IMR-90 (cell line): ENCODE results near the gene OR2H2. TPM values are rescaled to one million over a fixed set of nuclear protein-coding genes. Genes with fewer than 3 reads are reported as not detected.

Source experiments
- ATAC-seq: fragments of 200-7000 bp; cut with Tn5 transposase; 2 replicates; pipeline ENCODE4 v1.9.1; 2020; ENCODE audit warnings: low read depth, mild to moderate bottlenecking, moderate library complexity
- BruUV-seq: library from RNA; stranded (reverse); fragments of 400-500 nt; replicated peaks from 2 replicates; lab custom pipeline; 2021; lab: Mats Ljungman, UMichigan
- CTCF ChIA-PET: fragments of 300-600 bp; formaldehyde crosslinking; extraction: SDS; loops from one replicate; lab custom pipeline; 2021; ENCODE audit warnings: antibody characterized with exemption; lab: Yijun Ruan, JAX
- POLR2A ChIA-PET: fragments of 300-600 bp; sonication (Branson Sonifier 250); formaldehyde crosslinking; loops from one replicate; lab custom pipeline; 2022; ENCODE audit warnings: antibody characterized with exemption; ENCODE audit not compliant: unreplicated experiment; lab: Charles Lee
- DNase-seq: peaks from one replicate; pipeline ENCODE4 v3.0.0; 2013
- H2AFZ ChIP-seq: replicated peaks from 2 replicates; pipeline ENCODE3; 2013; ENCODE audit warnings: low read length, mild to moderate bottlenecking; ENCODE audit not compliant: poor library complexity
- H2AK5ac ChIP-seq: 2 replicates; pipeline ENCODE4 v1.6.1; 2013; ENCODE audit warnings: low read depth, low read length, inconsistent platforms
- H2AK9ac ChIP-seq: replicated peaks from 2 replicates; pipeline ENCODE3; 2013; ENCODE audit warnings: mild to moderate bottlenecking, low read depth, low read length, moderate library complexity; ENCODE audit not compliant: poor library complexity
- H2BK120ac ChIP-seq: 2 replicates; pipeline ENCODE4 v1.6.1; 2013; ENCODE audit warnings: low read depth, low read length, inconsistent platforms
- H2BK15ac ChIP-seq: 3 replicates; pipeline ENCODE4 v1.6.1; 2013; ENCODE audit warnings: low read depth, low read length, inconsistent platforms
- H2BK20ac ChIP-seq: 2 replicates; pipeline ENCODE4 v1.6.1; 2013; ENCODE audit warnings: low read depth, mild to moderate bottlenecking, inconsistent platforms, low read length, moderate library complexity
- H2BK5ac ChIP-seq: 2 replicates; pipeline ENCODE4 v1.6.1; 2013; ENCODE audit warnings: mild to moderate bottlenecking, low read depth, low read length, inconsistent platforms; ENCODE audit not compliant: poor library complexity, severe bottlenecking
- H3K14ac ChIP-seq: replicated peaks from 2 replicates; pipeline ENCODE4 v1.6.1; 2013; ENCODE audit warnings: low read depth, low read length, inconsistent platforms
- H3K18ac ChIP-seq: 2 replicates; pipeline ENCODE4 v1.6.1; 2013; ENCODE audit warnings: low read depth, low read length, control low read depth
- H3K23ac ChIP-seq: 2 replicates; pipeline ENCODE4 v1.6.1; 2013; ENCODE audit warnings: low read depth, low read length, inconsistent platforms
- H3K27ac ChIP-seq: 2 replicates; pipeline ENCODE4 v1.5.1; 2013; ENCODE audit warnings: mild to moderate bottlenecking, control low read depth, low read length; ENCODE audit not compliant: insufficient read depth
- H3K27me3 ChIP-seq: 2 replicates; pipeline ENCODE4 v1.6.1; 2013; ENCODE audit warnings: low read length; ENCODE audit not compliant: control insufficient read depth, insufficient read depth
- H3K36me3 ChIP-seq: 2 replicates; pipeline ENCODE4 v1.6.1; 2013; ENCODE audit warnings: low read length, mixed read lengths; ENCODE audit not compliant: control insufficient read depth, insufficient read depth
- H3K4ac ChIP-seq: 2 replicates; pipeline ENCODE4 v1.6.1; 2013; ENCODE audit warnings: low read depth, low read length, inconsistent platforms
- H3K4me1 ChIP-seq: 2 replicates; pipeline ENCODE4 v1.6.1; 2013; ENCODE audit warnings: low read length, mixed read lengths; ENCODE audit not compliant: control insufficient read depth, insufficient read depth
- H3K4me2 ChIP-seq: 2 replicates; pipeline ENCODE4 v1.6.1; 2013; ENCODE audit warnings: low read depth, mild to moderate bottlenecking, control low read depth, low read length, moderate library complexity
- H3K4me3 ChIP-seq: 2 replicates; pipeline ENCODE4 v1.5.1; 2013; ENCODE audit warnings: low read depth, mild to moderate bottlenecking, control low read depth, low read length, moderate library complexity; ENCODE audit not compliant: insufficient read depth
- H3K56ac ChIP-seq: 2 replicates; pipeline ENCODE4 v1.6.1; 2013; ENCODE audit warnings: low read length, inconsistent platforms; ENCODE audit not compliant: insufficient read depth; ENCODE audit errors: extremely low read depth
- H3K79me1 ChIP-seq, 2 experiments: 2 replicates each; pipeline ENCODE4 v1.6.1; 2013; ENCODE audit warnings: low read length in 2 of 2, inconsistent platforms in 1 of 2, low read depth in 1 of 2
- H3K9ac ChIP-seq: 2 replicates; pipeline ENCODE4 v1.6.1; 2013; ENCODE audit warnings: low read depth, low read length, control low read depth
- H3K9me1 ChIP-seq: 2 replicates; pipeline ENCODE4 v1.6.1; 2013; ENCODE audit warnings: low read length, inconsistent platforms; ENCODE audit not compliant: insufficient read depth
- H3K9me3 ChIP-seq: 2 replicates; pipeline ENCODE4 v1.6.1; 2013; ENCODE audit warnings: low read length; ENCODE audit not compliant: control insufficient read depth, insufficient read depth
- H4K20me1 ChIP-seq: 2 replicates; pipeline ENCODE4 v1.6.1; 2013; ENCODE audit warnings: low read length, inconsistent platforms; ENCODE audit not compliant: insufficient read depth
- H4K5ac ChIP-seq: 2 replicates; pipeline ENCODE4 v1.6.1; 2013; ENCODE audit warnings: mild to moderate bottlenecking, low read depth, low read length, control low read depth
- H4K8ac ChIP-seq, 2 experiments: 2 replicates each; pipeline ENCODE4 v1.6.1; 2013; ENCODE audit warnings: low read depth in 2 of 2, low read length in 2 of 2, control low read depth in 1 of 2, inconsistent platforms in 1 of 2
- H4K91ac ChIP-seq: 2 replicates; pipeline ENCODE4 v1.6.1; 2013; ENCODE audit warnings: low read depth, low read length, inconsistent platforms; ENCODE audit not compliant: insufficient read depth
- CHD1 ChIP-seq: IDR thresholded peaks from 2 replicates; pipeline ENCODE4 v1.6.1; 2012; ENCODE audit warnings: low read depth, low read length, improper control_type of control experiment
- WGBS, 2 experiments: methylation state at CpG; one replicate each; pipeline versions ENCODE4 v1.1.5 to v1.1.7; 2013; ENCODE audit warnings: missing lambda C conversion rate in 2 of 2; ENCODE audit not compliant: insufficient read length in 1 of 2; ENCODE audit errors: extremely low coverage in 2 of 2; 5-methylcytosine and 5-hydroxymethylcytosine counted together
- dilution Hi-C: fragments of 300-500 bp; cut with HindIII; formaldehyde crosslinking; loops from one replicate; pipeline ENCODE4 v1.14.3; 2018; ENCODE audit warnings: low sequenced_read_pairs; ENCODE audit not compliant: unreplicated experiment
- in situ Hi-C: fragments of 300-500 bp; cut with MboI; formaldehyde crosslinking; loops from 3 replicates; pipeline ENCODE4 v1.14.3; 2019; ENCODE audit warnings: low sequenced_read_pairs, inconsistent platforms, mixed read lengths
- intact Hi-C: fragments of 100-400 bp; cut with micrococcal nuclease; formaldehyde crosslinking; loops from 2 replicates; pipeline ENCODE4 v1.10.0; 2022
- polyA plus RNA-seq, 3 experiments: library from polyadenylated mRNA; depleted of rRNA; stranded (reverse); fragments of >200 nt; gene quantifications; 2 replicates each; pipeline ENCODE4 v1.2.3, GENCODE V29; 2012; ENCODE audit warnings: low replicate concordance in 1 of 3
- total RNA-seq: library from RNA; depleted of rRNA; stranded (reverse); fragments of >200 nt; gene quantifications from 2 replicates; pipeline ENCODE4 v1.2.3, GENCODE V29; 2012

OR2H2 gene
- total and polyA plus RNA-seq, 2 of the 4 experiments (the other 2 are of a cell fraction): not detected

GRCh38 chr6:29537714-29538403 is 47.1 kb upstream of the OR2H2 start:
- Histone ChIP-seq H4K8ac (no peak overlapping the region), H3K23ac (no peak overlapping the region), H3K9ac (no peak overlapping the region), H3K18ac (no peak overlapping the region), H3K36me3 (no peaks in the 10 kb centered on the region), H3K9me3 (no peaks in the 10 kb centered on the region), H3K4ac (no peak overlapping the region), H3K27ac (no peak overlapping the region), H2AFZ (no peak overlapping the region), H2BK120ac (no peak overlapping the region), H3K14ac (no peak overlapping the region), H3K4me1 (no peaks in the 10 kb centered on the region), H2BK15ac (no peak overlapping the region), H4K5ac (no peak overlapping the region), H3K4me3 (no peak overlapping the region), H4K91ac (no peak overlapping the region), H3K9me1 (no peaks in the 10 kb centered on the region), H4K20me1 (no peaks in the 10 kb centered on the region), H3K27me3 (no peaks in the 10 kb centered on the region), H3K4me2 (no peak overlapping the region), H2AK9ac (no peak overlapping the region), H3K79me1 (no peaks in the 10 kb centered on the region), H2BK5ac (no peak overlapping the region), H2AK5ac (no peak overlapping the region), H2BK20ac (no peak overlapping the region), H3K56ac (no peak overlapping the region)
- TF ChIP-seq CHD1: no peak
- POLR2A ChIA-PET: no interaction called here
- dilution Hi-C loops: no loop called here
- intact Hi-C loops: no loop called here
- in situ Hi-C loops: no loop called here
- BruUV-seq: no TSS peak
- ATAC-seq: no peak
- no peak for DNase-seq
- 0% methylated on average over 1 of the region's 4 CpGs; no CpG with 5 or more reads in 1 of the 2 experiments for WGBS, 2 experiments
- CTCF ChIA-PET: no interaction called here
